ENCODE results near the gene DIAPH1.

The DIAPH1 gene

GRCh38 chr5:141507387-141508091 lies 111.3 kb downstream of the DIAPH1 start:
- CTCF ChIA-PET, result interaction anchor here (0.6 to 2.0 kb wide), 5 partner anchors 15 to 546 kb away, joined by 3 to 11 read pairs (median 7); partner anchors contain the start of gene PCDHGA11
- H3K4me1 ChIP-seq (ENCODE audit: control insufficient read depth, insufficient read depth, low read length), result no peaks in the 10 kb centered on the region
- peaks cover 0 to 9% of the 10 kb centered on the region in 2 experiments; a peak in 1 of 3 replicates for H3K36me3 ChIP-seq (ENCODE audit: control insufficient read depth in 2 of 2, insufficient read depth in 1 of 2, low read length in 2 of 2)
- TF ChIP-seq ZNF335 (tag by site-specific recombination; conservative IDR thresholded peaks at IDR 0.05) (no peak), MZF1 (tag by site-specific recombination; IDR thresholded peaks at IDR 0.05; ENCODE audit: borderline replicate concordance) (no peak), ZNF24 (tag by site-specific recombination; IDR thresholded peaks at IDR 0.05) (no peak), ZNF768 (tag by site-specific recombination; IDR thresholded peaks at IDR 0.05) (no peak), ZFHX2 (tag by site-specific recombination; conservative IDR thresholded peaks at IDR 0.05) (peak; percentile 28; the same call in 1 of the 2 replicates), GLI2 (tag by site-specific recombination; IDR thresholded peaks at IDR 0.05; ENCODE audit: borderline replicate concordance, low read depth) (no peak), ZNF394 (tag by site-specific recombination; IDR thresholded peaks at IDR 0.05; ENCODE audit: borderline replicate concordance) (no peak), EGR2 (tag by site-specific recombination; IDR thresholded peaks at IDR 0.05; ENCODE audit: low read depth) (peak; percentile 50), ZNF211 (tag by site-specific recombination; IDR thresholded peaks at IDR 0.05; ENCODE audit: low read depth) (no peak), ZNF146 (tag by site-specific recombination; IDR thresholded peaks at IDR 0.05) (no peak), ZNF274 (IDR thresholded peaks at IDR 0.05; ENCODE audit: low read length) (no peak), ZNF274 (tag by site-specific recombination; IDR thresholded peaks at IDR 0.05; ENCODE audit: borderline replicate concordance) (no peak)
- TF ChIP-seq, protein P1, sequence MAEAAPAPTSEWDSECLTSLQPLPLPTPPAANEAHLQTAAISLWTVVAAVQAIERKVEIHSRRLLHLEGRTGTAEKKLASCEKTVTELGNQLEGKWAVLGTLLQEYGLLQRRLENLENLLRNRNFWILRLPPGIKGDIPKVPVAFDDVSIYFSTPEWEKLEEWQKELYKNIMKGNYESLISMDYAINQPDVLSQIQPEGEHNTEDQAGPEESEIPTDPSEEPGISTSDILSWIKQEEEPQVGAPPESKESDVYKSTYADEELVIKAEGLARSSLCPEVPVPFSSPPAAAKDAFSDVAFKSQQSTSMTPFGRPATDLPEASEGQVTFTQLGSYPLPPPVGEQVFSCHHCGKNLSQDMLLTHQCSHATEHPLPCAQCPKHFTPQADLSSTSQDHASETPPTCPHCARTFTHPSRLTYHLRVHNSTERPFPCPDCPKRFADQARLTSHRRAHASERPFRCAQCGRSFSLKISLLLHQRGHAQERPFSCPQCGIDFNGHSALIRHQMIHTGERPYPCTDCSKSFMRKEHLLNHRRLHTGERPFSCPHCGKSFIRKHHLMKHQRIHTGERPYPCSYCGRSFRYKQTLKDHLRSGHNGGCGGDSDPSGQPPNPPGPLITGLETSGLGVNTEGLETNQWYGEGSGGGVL (tag by site-specific recombination; IDR thresholded peaks at IDR 0.05), result no peak
- H3K9me3 ChIP-seq (ENCODE audit: control insufficient read depth, insufficient read depth, low read depth, low read length), result no peaks in the 10 kb centered on the region
- POLR2A ChIA-PET, result no interaction called here
- H3K27ac ChIP-seq (ENCODE audit: extremely low read depth, low read depth, low read length), result no peak overlapping the region
- no peak overlapping the region for H3K4me3 ChIP-seq (ENCODE audit: low read depth, low read length)

DNA sequence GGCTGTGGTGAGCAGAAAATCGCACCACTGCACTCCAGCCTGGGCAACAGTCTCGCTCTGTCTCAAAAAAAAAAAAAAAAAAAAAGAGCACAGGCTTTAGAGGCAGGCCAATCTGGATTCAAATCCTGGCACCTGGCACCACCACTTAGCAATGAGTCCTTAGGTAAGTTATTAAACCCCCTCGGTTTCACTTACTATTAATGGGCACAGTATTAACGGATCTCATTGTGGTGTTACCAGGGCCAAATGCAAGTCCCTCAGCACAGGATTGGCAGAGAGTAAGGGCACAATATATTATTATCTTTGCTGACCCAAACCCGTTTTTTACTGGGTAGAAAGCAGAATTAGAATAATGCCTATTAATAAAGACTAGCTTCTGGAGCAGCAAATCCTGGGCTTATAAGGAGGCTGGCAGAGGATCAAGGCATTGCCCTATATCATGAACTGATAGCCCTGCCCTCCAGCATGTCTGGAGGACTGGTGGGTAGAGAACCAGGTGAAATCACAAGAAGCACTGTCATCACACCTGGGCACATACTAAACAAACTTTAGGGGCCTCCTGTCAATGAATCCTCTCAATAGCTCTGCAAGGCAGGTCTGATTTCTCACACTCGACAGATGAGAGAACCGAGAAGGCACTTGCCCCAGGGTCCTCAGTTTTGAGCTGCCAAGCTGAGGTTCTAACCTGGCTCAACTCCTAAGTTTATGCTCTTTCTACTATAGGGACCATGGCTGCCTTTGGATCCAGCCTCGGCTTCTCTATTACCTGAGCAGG lies 112.2 kb downstream of the DIAPH1 start:
- POLR2A ChIA-PET, result interaction anchor here (0.8 kb wide), 1 partner anchor 9 kb away, joined by 5 read pairs; no protein-coding TSS in a partner anchor
- H3K4me3 ChIP-seq (ENCODE audit: low read depth, low read length), result no peak overlapping the region
- H3K27ac ChIP-seq (ENCODE audit: extremely low read depth, low read depth, low read length), result no peak overlapping the region
- no peaks in the 10 kb centered on the region for H3K9me3 ChIP-seq (ENCODE audit: control insufficient read depth, insufficient read depth, low read depth, low read length)
- peaks cover 0 to 5% of the 10 kb centered on the region in 2 experiments; a peak in 1 of 3 replicates for H3K36me3 ChIP-seq (ENCODE audit: control insufficient read depth in 2 of 2, insufficient read depth in 1 of 2, low read length in 2 of 2)
- H3K4me1 ChIP-seq (ENCODE audit: control insufficient read depth, insufficient read depth, low read length), result no peaks in the 10 kb centered on the region
- CTCF ChIA-PET, result interaction anchor here (1.7 to 2.0 kb wide), 2 partner anchors 16 to 19 kb away, joined by 9 to 11 read pairs; no protein-coding TSS in a partner anchor
- TF ChIP-seq GLI2 (tag by site-specific recombination; IDR thresholded peaks at IDR 0.05; ENCODE audit: borderline replicate concordance, low read depth), result no peak
- TF ChIP-seq MEIS1 (CRISPR knock-in tag; IDR thresholded peaks at IDR 0.05; ENCODE audit: borderline replicate concordance), result no peak
- TF ChIP-seq ZNF621 (tag by site-specific recombination; IDR thresholded peaks at IDR 0.05), result no peak
- no peak for TF ChIP-seq PRDM10 (tag by site-specific recombination; IDR thresholded peaks at IDR 0.05)
- TF ChIP-seq ZNF560 (tag by site-specific recombination; IDR thresholded peaks at IDR 0.05; ENCODE audit: borderline replicate concordance), result no peak
- no peak for TF ChIP-seq ZNF518A (tag by site-specific recombination; conservative IDR thresholded peaks at IDR 0.05; ENCODE audit: low read depth)
- no peak for TF ChIP-seq ZNF184 (tag by site-specific recombination; IDR thresholded peaks at IDR 0.05)
- TF ChIP-seq ZNF391 (tag by site-specific recombination; IDR thresholded peaks at IDR 0.05; ENCODE audit: borderline replicate concordance, low read depth), result no peak
- no peak for TF ChIP-seq ZNF558 (tag by site-specific recombination; IDR thresholded peaks at IDR 0.05)
